Measurements from ENCODE around the gene MAP3K7.
"Not testable (repeated sequence)": the region's sequence is repeated elsewhere in the genome, so short reads cannot be mapped to it uniquely, and the experiment has no call there.

The MAP3K7 gene

GRCh38 chr6:90575267-90575666 is 11.6 kb downstream of the MAP3K7 start:
- no peak for DNase-seq

- DNase-seq: no peak
Measured at GRCh38 chr6:90574610-90575009, 12.3 kb downstream of the MAP3K7 start.

GRCh38 chr6:90573624-90574023 is 13.2 kb downstream of the MAP3K7 start:
- no peak for DNase-seq

- no peak for DNase-seq
Measured at GRCh38 chr6:90572856-90573255, 14.0 kb downstream of the MAP3K7 start.

DNA sequence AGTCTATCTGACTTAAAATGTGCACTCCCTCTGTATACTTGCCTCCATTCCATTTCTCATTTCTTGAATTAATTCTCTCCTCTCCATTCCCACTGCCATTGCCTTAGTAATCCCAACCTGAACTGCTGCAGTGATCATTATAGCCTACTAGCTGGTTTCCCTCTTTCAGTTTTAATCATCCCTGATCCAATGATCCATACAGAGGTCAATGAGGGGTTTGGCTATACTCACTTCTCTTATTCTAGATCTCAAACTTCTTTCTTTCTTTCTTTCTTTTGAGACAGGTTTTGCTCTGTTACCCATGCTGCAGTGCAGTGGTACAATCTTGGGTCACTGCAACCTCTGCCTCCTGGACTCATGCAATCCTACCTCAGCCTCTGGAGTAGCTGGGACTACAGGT is 17.6 kb downstream of the MAP3K7 start:
- DNase-seq: no peak

DNA sequence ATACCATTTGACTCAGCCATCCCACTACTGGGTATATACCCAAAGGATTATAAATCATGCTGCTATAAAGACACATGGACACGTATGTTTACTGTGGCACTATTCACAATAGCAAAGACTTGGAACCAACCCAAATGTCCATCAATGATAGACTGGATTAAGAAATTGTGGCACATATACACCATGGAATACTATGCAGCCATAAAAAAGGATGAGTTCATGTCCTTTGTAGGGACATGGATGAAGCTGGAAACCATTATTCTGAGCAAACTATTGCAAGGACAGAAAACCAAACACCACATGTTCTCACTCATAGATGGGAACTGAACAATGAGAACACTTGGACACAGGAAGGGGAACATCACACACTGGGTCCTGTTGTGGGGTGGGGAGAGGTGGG is 19.2 kb downstream of the MAP3K7 start:
- DNase-seq: not testable (repeated sequence)

DNA sequence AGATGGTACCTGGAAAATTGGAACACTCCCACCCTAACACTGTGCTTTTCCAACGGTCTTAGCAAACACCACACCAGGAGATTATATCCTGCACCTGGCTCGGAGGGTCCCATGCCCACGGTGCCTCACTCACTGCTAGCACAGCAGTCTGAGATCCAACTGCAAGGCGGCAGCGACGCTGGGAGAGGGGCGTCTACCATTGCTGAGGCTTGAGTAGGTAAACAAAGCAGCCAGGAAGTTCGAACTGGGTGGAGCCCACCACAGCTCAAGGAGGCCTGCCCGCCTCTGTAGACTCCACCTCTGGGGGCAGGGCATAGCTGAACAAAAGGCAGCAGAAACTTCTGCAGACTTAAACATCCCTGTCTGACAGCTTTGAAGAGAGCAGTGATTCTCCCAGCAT is 24.5 kb downstream of the MAP3K7 start:
- DNase-seq: peak in 2 of 4 experiments; percentile 2 to 14

- no peak for DNase-seq
Measured at GRCh38 chr6:90559931-90560330, 26.9 kb downstream of the MAP3K7 start.

DNA sequence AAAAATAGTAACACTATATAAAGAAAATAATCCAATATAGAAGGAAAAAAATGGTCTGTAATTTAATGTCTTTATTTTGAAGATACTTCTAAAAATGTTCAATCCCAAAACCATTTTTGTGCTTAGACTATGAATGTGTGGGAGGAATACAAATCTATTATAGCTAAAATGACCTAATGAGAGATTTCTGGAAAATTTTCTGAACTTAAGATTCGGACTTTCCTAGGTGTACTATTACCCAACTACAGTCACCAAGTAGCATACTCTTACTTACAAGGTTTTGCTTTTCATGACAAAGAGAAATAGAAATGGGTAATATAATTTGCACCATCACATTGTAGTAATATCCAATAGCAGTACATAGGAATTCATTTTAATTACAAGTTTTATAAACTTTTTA is 29.9 kb downstream of the MAP3K7 start:
- no peak for DNase-seq

GRCh38 chr6:90547991-90548390 is 38.9 kb downstream of the MAP3K7 start:
- DNase-seq: no peak

GRCh38 chr6:90547079-90547478 is 39.8 kb downstream of the MAP3K7 start:
- DNase-seq: no peak

DNA sequence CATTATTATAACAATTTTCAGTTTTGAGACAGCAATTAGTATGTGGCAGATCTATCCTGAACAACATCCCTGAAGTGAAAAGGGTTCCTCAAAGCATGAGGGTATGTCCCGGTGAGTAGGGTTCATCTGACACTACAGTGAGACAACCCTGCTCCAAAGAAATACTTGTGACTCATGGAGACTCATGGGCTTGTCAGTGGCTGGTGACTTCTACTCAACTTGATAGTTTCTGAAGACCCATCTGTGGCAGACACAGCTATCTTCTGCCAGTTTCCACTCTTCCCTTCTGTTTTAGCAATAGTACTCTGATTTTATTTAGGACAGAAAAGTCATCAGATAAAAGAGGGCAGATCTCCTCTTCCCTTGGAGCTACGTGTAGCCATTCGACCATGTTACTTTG is 41.4 kb downstream of the MAP3K7 start:
- DNase-seq: no peak

GRCh38 chr6:90544741-90545140 is 42.1 kb downstream of the MAP3K7 start:
- no peak for DNase-seq

- no peak for DNase-seq
Measured at GRCh38 chr6:90544081-90544480, 42.8 kb downstream of the MAP3K7 start.

GRCh38 chr6:90541221-90541620 is 45.7 kb downstream of the MAP3K7 start:
- no peak for DNase-seq

GRCh38 chr6:90538278-90539046 is 48.4 kb downstream of the MAP3K7 start:
- DNase-seq: no peak

- DNase-seq: no peak
Measured at GRCh38 chr6:90537723-90538258, 49.1 kb downstream of the MAP3K7 start.

- DNase-seq: no peak
Measured at GRCh38 chr6:90537027-90537426, 49.8 kb downstream of the MAP3K7 start.

GRCh38 chr6:90536520-90536919 is 50.4 kb downstream of the MAP3K7 start:
- no peak for DNase-seq

- no peak for DNase-seq
Measured at GRCh38 chr6:90534337-90535025, 52.4 kb downstream of the MAP3K7 start.

GRCh38 chr6:90533615-90534336 is 53.1 kb downstream of the MAP3K7 start:
- DNase-seq: no peak

DNA sequence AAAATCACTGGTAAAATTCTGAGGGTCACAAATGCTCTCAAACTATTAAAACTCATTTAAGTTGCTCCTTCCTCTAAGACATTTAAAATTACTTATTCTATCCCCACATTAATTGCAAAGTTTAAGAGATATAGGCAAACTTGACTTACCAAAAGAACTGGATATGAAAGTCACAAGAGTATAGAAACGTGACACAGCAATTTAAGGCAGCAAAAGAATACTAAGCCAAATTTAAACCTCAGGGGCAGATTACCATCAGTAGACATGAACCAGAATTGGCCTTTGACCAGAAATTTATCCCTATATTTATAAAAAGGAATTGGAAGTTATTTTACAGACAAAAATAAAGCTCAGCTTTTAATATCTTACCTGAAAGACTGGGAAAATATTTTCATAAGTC is 56.0 kb downstream of the MAP3K7 start:
- no peak for DNase-seq

DNA sequence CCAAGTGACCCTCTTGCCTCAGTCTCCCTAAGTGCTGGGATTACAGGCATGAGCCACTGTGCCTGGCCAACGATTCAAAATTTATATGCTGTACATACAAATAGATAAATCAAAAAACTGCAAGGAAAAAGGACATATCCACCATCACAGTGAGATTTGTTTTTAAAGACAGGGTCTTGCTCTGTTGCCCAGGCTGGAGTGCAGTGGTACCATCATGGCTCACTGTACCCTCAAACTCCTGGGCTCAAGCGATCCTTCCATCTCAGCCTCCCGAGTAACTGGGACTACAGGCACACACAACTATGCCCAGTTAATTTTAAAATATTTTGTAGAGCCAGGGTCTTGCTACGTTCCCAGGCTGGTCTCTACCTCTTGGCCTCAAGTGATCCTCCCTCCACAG is 61.5 kb downstream of the MAP3K7 start:
- no peak for DNase-seq
